Activated CD8-positive, alpha-beta memory T cell treated with anti-CD3 and anti-CD28 coated beads for 4 hours (primary cell): ENCODE measurements around the gene LILRA6.

Experiments
- DNase-seq, 2 donors: peaks; one replicate each; pipeline ENCODE4 v3.0.0-alpha.2; 2020; ENCODE audit warnings: low read depth in 2 of 2

The LILRA6 gene

GRCh38 chr19:54188215-54188871, 54.2 kb downstream of the LILRA6 start:
- peak in 1 of 2 donors; percentile 63 for DNase-seq

GRCh38 chr19:54186934-54187381, 55.6 kb downstream of the LILRA6 start:
- no peak for DNase-seq
